Prostate gland (tissue), 2 donors: ENCODE measurements around the gene LDB3. TPM values are rescaled to one million over a fixed set of nuclear protein-coding genes. Genes with fewer than 3 reads are reported as not detected.

Experiments
- DNase-seq: peaks from one replicate; pipeline ENCODE4 v3.0.0-alpha.2; 2019; ENCODE audit warnings: low spot score
- H3K27ac ChIP-seq, 2 donors: fragments of 200-600 bp; sonication (generic); 2 replicates each; pipeline ENCODE4 v1.5.1; 2017 to 2019
- H3K27me3 ChIP-seq: fragments of 200-600 bp; sonication (generic); replicated peaks from 2 replicates; pipeline ENCODE4 v1.5.1; 2019; ENCODE audit not compliant: insufficient read depth
- H3K36me3 ChIP-seq, 2 donors: fragments of 200-600 bp; sonication (generic); 1 replicate in 1 of 2; 2 replicates in 1 of 2; pipeline versions ENCODE4 v1.5.1 to v1.8.1; 2017 to 2019
- H3K4me1 ChIP-seq: fragments of 200-600 bp; sonication (generic); replicated peaks from 2 replicates; pipeline ENCODE4 v1.5.1; 2019
- H3K4me3 ChIP-seq, 2 donors: fragments of 200-600 bp; sonication (generic); 2 replicates each; pipeline ENCODE4 v1.5.1; 2017 to 2019
- H3K9me3 ChIP-seq: fragments of 200-600 bp; sonication (generic); 2 replicates; pipeline ENCODE4 v1.5.1; 2017
- CTCF ChIP-seq, 4 experiments: fragments of 200-600 bp in 2 of 4; fragments of 450-650 bp in 2 of 4; sonication (generic) in 2 of 4; IDR thresholded peaks; 1 replicate in 3 of 4; 2 replicates in 1 of 4; pipeline ENCODE4 v1.5.1; 2016 to 2019; ENCODE audit warnings: antibody characterized with exemption in 4 of 4, mild to moderate bottlenecking in 2 of 4, moderate library complexity in 2 of 4
- POLR2A ChIP-seq: fragments of 450-650 bp; IDR thresholded peaks from one replicate; pipeline ENCODE4 v1.6.1; 2016; ENCODE audit warnings: antibody characterized with exemption, mild to moderate bottlenecking
- POLR2AphosphoS5 ChIP-seq: sonication (generic); formaldehyde crosslinking; IDR thresholded peaks from one replicate; pipeline ENCODE4 v1.6.1; 2017; ENCODE audit warnings: antibody characterized with exemption
- WGBS: methylation state at CpG from one replicate; pipeline ENCODE4 v1.1.5; 2018; 5-methylcytosine and 5-hydroxymethylcytosine counted together
- intact Hi-C: fragments of 100-400 bp; cut with DNase I; formaldehyde crosslinking; loops from one replicate; pipeline ENCODE4 v1.14.2; 2022
- total RNA-seq, 2 donors: library from RNA; depleted of rRNA; stranded (reverse); fragments of >200 nt; gene quantifications; one replicate each; pipeline ENCODE4 v1.1.0, GENCODE V29; 2016

The LDB3 gene
- total RNA-seq, 2 donors from 2014 or later, result 10.8 to 13.0 TPM

- intact Hi-C loops, result no loop called here
Measured at GRCh38 chr10:86691333-86692022, 23.2 kb downstream of the LDB3 start.

GRCh38 chr10:86692023-86692514, 23.8 kb downstream of the LDB3 start:
- Histone ChIP-seq H3K4me1 (no peaks in the 10 kb centered on the region), H3K4me3 (no peak overlapping the region), H3K27me3 (no peaks in the 10 kb centered on the region), H3K9me3 (no peaks in the 10 kb centered on the region), H3K36me3 (no peaks in the 10 kb centered on the region), H3K27ac (no peak overlapping the region)
- WGBS, result 93% methylated on average over 8 of the region's 8 CpGs
- TF ChIP-seq POLR2AphosphoS5 (no peak), POLR2A (no peak), CTCF (IDR thresholded peaks at IDR 0.05) (no peak)
- intact Hi-C loops, result no loop called here
- DNase-seq, result no peak

More at GRCh38 chr10:86691333-86692022, 23.2 kb downstream of the LDB3 start:
- DNase-seq, result no peak
- Histone ChIP-seq H3K4me3 (no peak overlapping the region), H3K36me3 (no peaks in the 10 kb centered on the region), H3K27me3 (no peaks in the 10 kb centered on the region), H3K27ac (no peak overlapping the region), H3K4me1 (no peaks in the 10 kb centered on the region), H3K9me3 (no peaks in the 10 kb centered on the region)
- WGBS, result 94% methylated on average over 14 of the region's 14 CpGs
- no peak for TF ChIP-seq POLR2A
- no peak for TF ChIP-seq CTCF (IDR thresholded peaks at IDR 0.05)
- no peak for TF ChIP-seq POLR2AphosphoS5

- no peak for TF ChIP-seq POLR2A
- TF ChIP-seq CTCF (IDR thresholded peaks at IDR 0.05), result no peak
- TF ChIP-seq POLR2AphosphoS5, result no peak
- no peak for DNase-seq
- 96% methylated on average over 6 of the region's 7 CpGs for WGBS
- Histone ChIP-seq H3K4me3 (no peak overlapping the region), H3K36me3 (no peaks in the 10 kb centered on the region), H3K27me3 (no peaks in the 10 kb centered on the region), H3K27ac (no peak overlapping the region), H3K4me1 (no peaks in the 10 kb centered on the region), H3K9me3 (no peaks in the 10 kb centered on the region)
- intact Hi-C loops, result no loop called here
Measured at GRCh38 chr10:86692664-86693063, 24.4 kb downstream of the LDB3 start.

- Histone ChIP-seq H3K9me3 (no peaks in the 10 kb centered on the region), H3K36me3 (no peaks in the 10 kb centered on the region), H3K4me3 (no peak overlapping the region), H3K27me3 (no peaks in the 10 kb centered on the region), H3K27ac (no peak overlapping the region), H3K4me1 (no peaks in the 10 kb centered on the region)
- WGBS, result 72% methylated on average over 2 of the region's 2 CpGs
- TF ChIP-seq POLR2AphosphoS5 (no peak), POLR2A (no peak), CTCF (IDR thresholded peaks at IDR 0.05) (no peak)
- intact Hi-C loops, result no loop called here
- DNase-seq, result no peak
Measured at GRCh38 chr10:86693275-86693674, 25.0 kb downstream of the LDB3 start.
